ENCODE data around the gene HJURP.

DNA sequence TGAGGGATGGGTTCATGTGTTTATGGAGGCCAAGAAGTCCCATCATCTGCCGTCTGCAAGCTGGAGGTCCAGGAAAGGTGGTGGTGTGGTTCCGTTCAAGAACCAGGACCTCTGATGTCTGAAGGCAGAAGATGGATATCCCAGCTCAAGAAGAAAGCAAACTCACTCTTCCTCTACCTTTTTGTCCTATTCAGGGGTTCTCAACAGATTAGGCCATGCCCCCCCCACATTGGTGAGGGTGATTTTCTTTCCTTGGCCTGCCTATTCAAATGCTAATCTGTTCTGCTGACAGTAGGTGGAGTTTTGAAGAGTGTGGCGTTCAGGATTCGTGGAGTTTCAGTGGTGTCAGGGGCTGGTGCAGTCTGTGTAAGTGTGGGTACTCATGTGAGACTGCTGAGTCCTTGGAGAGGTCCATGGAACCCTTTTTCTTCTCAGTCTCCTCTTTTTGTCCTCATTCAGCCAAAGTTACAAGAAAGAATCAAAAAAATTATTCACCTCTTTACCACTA, 8.0 kb upstream of the HJURP start:
- TF ChIP-seq, protein P1, sequence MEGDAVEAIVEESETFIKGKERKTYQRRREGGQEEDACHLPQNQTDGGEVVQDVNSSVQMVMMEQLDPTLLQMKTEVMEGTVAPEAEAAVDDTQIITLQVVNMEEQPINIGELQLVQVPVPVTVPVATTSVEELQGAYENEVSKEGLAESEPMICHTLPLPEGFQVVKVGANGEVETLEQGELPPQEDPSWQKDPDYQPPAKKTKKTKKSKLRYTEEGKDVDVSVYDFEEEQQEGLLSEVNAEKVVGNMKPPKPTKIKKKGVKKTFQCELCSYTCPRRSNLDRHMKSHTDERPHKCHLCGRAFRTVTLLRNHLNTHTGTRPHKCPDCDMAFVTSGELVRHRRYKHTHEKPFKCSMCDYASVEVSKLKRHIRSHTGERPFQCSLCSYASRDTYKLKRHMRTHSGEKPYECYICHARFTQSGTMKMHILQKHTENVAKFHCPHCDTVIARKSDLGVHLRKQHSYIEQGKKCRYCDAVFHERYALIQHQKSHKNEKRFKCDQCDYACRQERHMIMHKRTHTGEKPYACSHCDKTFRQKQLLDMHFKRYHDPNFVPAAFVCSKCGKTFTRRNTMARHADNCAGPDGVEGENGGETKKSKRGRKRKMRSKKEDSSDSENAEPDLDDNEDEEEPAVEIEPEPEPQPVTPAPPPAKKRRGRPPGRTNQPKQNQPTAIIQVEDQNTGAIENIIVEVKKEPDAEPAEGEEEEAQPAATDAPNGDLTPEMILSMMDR (IDR thresholded peaks at IDR 0.05): no peak
- TF ChIP-seq POLR2A (IDR thresholded peaks at IDR 0.05) (no peak), EP300 (IDR thresholded peaks at IDR 0.05) (no peak)
